GM21576 (cell line): Measurements from ENCODE around the gene TTBK1.

ENCODE experiments used
- ATAC-seq: cut with Tn5 transposase; IDR thresholded peaks from one replicate; pipeline ENCODE4 v1.9.1; 2021; ENCODE audit warnings: mild to moderate bottlenecking, moderate library complexity; ENCODE audit not compliant: unreplicated experiment

Gene TTBK1

GRCh38 chr6:43254138-43254817 lies 11.0 kb downstream of the TTBK1 start:
- ATAC-seq: no peak

- no peak for ATAC-seq
These were observed 11.6 kb downstream of the TTBK1 start for GRCh38 chr6:43254846-43255245.

- no peak for ATAC-seq
These were observed 12.2 kb downstream of the TTBK1 start for GRCh38 chr6:43255408-43256054.

GRCh38 chr6:43256670-43257366 lies 13.5 kb downstream of the TTBK1 start:
- ATAC-seq: no peak

- no peak for ATAC-seq
These were observed 14.3 kb downstream of the TTBK1 start for GRCh38 chr6:43257367-43258145.

- no peak for ATAC-seq
These were observed 14.9 kb downstream of the TTBK1 start for GRCh38 chr6:43258180-43258579.

GRCh38 chr6:43258807-43259686 lies 15.8 kb downstream of the TTBK1 start:
- ATAC-seq: no peak

GRCh38 chr6:43260791-43261190 lies 17.5 kb downstream of the TTBK1 start:
- ATAC-seq: no peak

GRCh38 chr6:43261198-43261597 lies 17.9 kb downstream of the TTBK1 start:
- ATAC-seq: no peak

GRCh38 chr6:43262000-43262779 lies 18.9 kb downstream of the TTBK1 start:
- no peak for ATAC-seq

GRCh38 chr6:43262780-43263313 lies 19.6 kb downstream of the TTBK1 start:
- ATAC-seq: no peak

GRCh38 chr6:43263314-43264178 lies 20.3 kb downstream of the TTBK1 start:
- ATAC-seq: peak; percentile 75

- ATAC-seq: no peak
These were observed 21.4 kb downstream of the TTBK1 start for GRCh38 chr6:43264599-43265145.

GRCh38 chr6:43265564-43265963 lies 22.3 kb downstream of the TTBK1 start:
- ATAC-seq: no peak

- ATAC-seq: no peak
These were observed 24.5 kb downstream of the TTBK1 start for GRCh38 chr6:43267619-43268354.

- ATAC-seq: no peak
These were observed 25.0 kb downstream of the TTBK1 start for GRCh38 chr6:43268355-43268700.

- no peak for ATAC-seq
These were observed 25.5 kb downstream of the TTBK1 start for GRCh38 chr6:43268782-43269272.
